Stimulated activated CD8-positive, alpha-beta memory T cell treated with anti-CD3 and anti-CD28 coated beads, Interleukin-15, amount 100 ng/mL, for 4 hours (primary cell): ENCODE results near the gene SRSF6.
A peak's percentile ranks its signal among the peaks of the same experiment; 100 is the strongest.
"Not testable (repeated sequence)": the region's sequence is repeated elsewhere in the genome, so short reads cannot be mapped to it uniquely, and the experiment has no call there.

Source experiments
- DNase-seq, 2 donors: peaks; one replicate each; pipeline ENCODE4 v3.0.0-alpha.2; 2020; ENCODE audit warnings: low read depth in 2 of 2

SRSF6 gene

GRCh38 chr20:43448748-43449535 is 8.8 kb upstream of the SRSF6 start:
- no peak for DNase-seq

DNA sequence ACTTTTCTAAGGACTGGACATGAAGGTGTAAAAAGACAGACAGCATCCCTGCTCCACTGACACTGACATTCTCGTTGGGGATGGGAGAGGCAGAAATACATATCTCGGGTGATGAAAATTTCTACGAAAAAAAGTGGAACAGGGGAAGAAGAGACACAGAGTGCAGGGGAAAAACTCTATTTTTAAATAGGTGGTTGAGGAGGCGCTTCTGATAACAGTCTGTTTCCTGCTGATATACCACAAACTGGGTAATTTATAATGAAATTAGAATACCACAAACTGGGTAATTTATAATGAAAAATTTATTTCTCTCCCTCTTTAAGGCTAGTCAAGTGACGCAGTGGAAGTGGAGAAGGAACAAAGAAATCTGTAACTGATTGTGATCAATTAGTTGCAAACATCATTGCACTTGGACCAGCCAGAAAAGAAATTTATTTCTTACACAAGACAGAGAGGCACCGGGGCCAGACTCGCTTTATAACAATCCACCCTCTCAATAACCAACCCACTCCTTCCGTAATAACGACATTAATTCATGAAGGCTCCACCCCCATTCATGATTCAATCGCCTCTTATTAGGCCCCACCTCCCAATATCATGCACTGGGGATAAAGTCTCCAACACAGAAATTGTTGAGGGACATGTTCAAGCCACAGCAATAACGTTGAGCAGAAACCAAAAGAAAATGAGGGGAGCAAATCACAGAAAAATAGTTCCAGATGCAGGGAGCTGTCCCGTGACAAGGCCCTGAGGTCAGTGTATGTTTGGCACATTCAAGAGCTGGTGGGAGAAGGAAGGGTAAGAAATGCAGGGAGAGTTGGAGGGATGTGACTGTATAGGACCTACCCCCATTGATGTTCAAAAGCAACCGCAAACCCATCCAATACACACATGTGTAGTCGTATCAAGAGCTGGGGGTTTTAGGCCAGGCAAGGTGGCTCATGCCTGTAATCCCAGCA is 6.6 kb upstream of the SRSF6 start:
- no peak for DNase-seq

- no peak for DNase-seq
These were observed 5.1 kb upstream of the SRSF6 start for GRCh38 chr20:43452404-43453126.

DNA sequence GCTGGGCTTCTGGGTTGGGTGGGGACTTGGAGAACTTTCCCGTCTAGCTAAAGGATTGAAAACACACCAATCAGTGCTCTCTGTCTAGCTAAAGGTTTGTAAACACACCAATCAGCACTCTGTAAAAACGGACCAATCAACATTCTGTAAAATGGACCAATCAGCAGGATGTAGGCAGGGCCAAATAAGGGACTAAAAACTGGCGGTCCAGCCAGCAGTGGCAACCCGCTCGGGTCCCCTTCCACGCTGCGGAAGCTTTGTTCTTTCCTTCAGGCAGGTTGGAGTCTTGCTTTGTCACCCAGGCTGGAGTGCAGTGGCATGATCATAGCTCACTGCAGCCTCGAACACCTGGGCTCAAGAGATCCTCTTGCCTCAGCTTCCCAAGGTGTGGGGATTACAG is 1.4 kb upstream of the SRSF6 start:
- not testable (repeated sequence) for DNase-seq

- peak; percentile 66 to 78 for DNase-seq
These were observed 672 bp upstream of the SRSF6 start for GRCh38 chr20:43456809-43457639.

GRCh38 chr20:43458422-43458924 is 777 bp downstream of the SRSF6 start:
- no peak for DNase-seq

GRCh38 chr20:43459022-43459942 is 1.6 kb downstream of the SRSF6 start:
- no peak for DNase-seq

DNA sequence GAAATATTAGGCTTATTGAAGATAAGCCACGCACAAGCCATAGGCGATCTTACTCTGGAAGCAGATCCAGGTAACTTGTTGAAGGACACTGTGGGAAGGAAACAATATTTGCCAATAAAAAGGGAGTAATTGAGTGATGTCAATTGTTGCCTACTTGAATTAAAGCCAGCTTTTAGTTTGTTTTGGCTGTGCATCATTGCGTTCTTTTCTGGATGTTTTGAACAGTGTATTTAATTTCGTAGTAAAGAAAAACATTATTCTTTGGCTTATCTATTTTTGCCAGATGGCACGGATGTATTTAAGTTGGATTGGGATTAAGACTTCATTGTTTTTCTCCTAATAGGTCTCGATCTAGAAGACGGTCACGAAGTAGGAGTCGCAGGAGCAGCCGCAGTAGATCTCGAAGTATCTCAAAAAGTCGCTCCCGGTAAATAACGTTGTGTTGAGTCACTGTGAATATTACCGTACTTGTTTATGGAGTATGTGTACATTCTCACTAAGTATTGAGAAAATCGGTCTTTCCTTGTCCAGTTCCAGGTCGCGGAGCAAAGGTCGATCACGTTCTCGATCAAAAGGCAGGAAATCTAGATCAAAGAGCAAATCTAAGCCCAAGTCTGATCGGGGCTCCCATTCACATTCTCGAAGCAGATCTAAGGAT is 2.6 kb downstream of the SRSF6 start:
- DNase-seq: no peak

GRCh38 chr20:43460830-43461200 is 3.1 kb downstream of the SRSF6 start:
- no peak for DNase-seq

GRCh38 chr20:43461894-43462659 is 4.4 kb downstream of the SRSF6 start:
- DNase-seq: no peak

GRCh38 chr20:43462660-43463526 is 5.2 kb downstream of the SRSF6 start:
- DNase-seq: no peak

- no peak for DNase-seq
These were observed 6.0 kb downstream of the SRSF6 start for GRCh38 chr20:43463527-43464218.

- DNase-seq: no peak
These were observed 6.6 kb downstream of the SRSF6 start for GRCh38 chr20:43464219-43464790.

DNA sequence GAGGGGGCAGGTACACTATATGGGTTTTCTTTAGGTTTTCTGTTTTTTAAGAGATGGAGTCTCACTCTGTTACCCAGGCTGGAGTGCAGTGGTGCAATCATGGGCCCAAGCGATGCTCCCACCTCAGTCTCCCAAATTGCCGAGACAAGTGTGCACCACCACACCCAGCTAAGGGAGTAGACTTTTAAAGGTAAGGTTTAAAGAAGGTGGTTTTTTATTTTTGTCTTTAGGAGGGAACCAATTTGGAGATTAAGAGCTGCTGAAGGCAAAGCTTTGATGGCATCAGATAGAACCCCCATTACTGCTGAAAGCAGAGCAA is 7.9 kb downstream of the SRSF6 start:
- DNase-seq: no peak

GRCh38 chr20:43467589-43467988 is 9.9 kb downstream of the SRSF6 start:
- DNase-seq: no peak

DNA sequence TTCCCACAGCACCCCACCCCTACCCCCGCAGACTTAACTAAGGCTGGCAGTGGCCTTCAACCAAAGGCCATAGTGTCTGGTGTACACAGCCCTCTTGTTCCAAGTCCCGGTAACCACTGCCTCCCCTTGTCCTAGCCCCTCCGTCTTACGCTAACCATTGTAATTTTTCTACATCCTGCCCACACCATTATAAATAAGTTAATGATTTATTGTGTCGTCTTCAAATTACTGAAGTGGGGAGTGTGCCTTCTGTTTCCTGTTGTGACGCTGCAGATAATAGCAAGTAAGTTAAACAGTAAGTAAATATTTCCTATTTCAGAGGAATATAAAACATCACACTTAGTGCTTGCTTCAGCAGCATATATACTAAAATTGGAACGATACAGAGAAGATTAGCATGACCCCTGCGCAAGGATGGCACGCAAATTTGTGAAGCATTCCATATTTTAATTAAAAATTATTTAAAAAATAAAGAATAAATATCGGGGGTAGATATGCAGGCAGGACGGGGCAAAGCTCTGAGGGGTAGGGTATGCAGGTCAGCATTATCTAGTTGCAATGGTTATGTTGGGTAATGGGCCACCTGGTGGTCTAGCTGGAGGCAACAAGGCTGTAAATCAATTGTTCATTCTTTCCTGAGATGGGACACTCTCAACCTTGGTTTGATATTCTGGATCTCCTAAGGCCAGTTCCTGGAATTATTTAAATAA is 15.1 kb downstream of the SRSF6 start:
- no peak for DNase-seq
